ENCODE measurements around the gene HIVEP3.
"Not testable (repeated sequence)": the region's sequence is repeated elsewhere in the genome, so short reads cannot be mapped to it uniquely, and the experiment has no call there.

HIVEP3 gene
- total RNA-seq = 7.8 to 12.1 reads per million in 2 donors

DNA sequence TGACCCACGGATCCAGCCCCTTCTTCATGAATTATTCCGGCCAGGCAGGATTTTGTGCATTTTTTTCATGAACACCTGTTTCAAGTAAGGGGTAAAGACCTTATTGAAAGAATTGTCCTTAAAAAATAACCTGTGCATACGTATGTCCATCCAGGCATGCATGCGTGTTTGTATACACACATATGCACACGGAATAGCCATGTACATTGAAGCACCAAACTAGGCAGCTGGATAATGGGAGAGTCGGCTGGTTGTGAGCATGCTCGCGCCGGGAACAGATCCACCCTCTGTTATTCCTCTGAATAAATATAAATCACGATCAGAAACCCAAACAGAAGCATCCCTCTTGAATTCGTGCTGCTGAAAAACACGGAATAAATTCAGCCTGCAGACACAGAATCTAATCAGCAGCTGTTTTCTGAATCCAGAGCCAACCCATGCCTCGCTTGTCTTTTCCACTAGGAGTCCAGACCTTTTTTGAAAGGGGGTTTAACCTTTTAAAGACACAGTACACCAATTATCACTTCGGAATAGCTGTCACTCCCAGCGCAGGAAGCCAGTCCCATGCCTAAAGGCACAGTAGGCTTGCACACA lies at the start of gene HIVEP3:
Gene HIVEP3, minus strand, starts transcription at position 473 of the 594 bp plus-strand sequence.
- DNase-seq = no peak

DNA sequence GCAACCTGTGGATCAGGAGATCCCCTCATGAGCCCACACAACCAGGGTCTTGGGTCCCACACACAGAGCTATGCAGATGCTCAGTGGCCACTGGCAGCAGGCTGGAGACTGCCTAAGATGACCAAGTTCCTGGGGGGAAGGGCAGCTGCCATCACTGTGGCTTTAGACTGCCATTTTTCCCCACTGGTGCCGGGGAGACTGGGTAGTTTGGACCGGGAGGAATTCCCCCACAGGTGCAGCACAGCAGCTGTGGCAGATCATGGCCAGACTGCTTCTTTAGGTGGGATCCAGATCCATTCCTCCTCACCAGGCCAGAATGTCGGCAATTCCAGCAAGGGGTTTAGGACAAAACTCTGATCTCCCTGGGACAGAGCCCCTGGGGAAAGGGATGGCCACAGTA lies 45.7 kb upstream of the HIVEP3 start:
- no peak for DNase-seq

DNA sequence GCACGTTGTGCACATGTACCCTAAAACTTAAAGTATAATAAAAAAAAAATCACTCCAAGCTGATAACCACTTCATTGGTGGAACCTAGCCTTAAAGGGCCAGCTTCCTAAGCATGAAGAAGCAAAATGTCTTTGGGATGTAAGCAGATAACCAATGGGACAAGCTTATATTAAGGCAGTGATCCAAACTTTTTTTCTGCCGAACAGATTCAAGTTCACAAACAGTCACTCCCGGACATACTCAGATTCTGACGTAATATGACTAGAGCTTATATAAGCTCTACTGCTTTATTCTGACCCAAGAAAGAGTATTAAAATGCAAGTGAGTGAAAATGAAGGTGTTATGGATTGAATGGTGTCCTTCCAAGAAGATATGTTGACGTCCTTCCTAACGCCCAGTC lies 44.9 kb upstream of the HIVEP3 start:
- no peak for DNase-seq

DNA sequence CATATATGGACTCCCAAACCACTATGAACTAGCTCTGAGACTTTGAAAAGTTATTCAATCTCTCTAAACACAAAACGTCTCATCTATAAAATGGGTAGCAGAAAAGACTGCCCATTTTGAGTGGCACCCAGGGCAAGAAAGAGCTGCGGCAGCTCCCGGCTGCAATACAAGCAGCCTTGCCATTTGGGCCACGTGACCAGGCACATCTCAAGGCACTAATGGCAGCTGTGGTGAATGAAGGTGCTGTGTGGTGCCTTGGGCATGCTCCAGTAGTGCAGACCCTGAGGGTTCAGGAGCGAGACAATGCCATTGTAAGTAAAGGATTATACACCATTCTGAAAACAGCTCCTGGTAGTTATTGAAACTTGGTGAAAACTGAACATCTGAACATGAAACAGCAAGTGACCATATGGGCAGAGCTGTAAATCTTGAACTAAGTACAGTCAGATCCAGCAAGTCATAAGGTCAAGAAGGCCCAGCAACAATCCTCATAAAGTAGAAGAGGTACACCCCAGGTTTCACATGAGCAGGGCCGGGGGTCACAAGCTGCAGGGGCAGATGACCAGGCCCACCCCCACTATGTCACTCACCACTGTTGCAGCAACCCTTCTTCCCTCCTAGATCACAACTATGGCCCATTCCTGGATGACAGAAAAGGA lies 39.4 kb upstream of the HIVEP3 start:
- DNase-seq = no peak

DNA sequence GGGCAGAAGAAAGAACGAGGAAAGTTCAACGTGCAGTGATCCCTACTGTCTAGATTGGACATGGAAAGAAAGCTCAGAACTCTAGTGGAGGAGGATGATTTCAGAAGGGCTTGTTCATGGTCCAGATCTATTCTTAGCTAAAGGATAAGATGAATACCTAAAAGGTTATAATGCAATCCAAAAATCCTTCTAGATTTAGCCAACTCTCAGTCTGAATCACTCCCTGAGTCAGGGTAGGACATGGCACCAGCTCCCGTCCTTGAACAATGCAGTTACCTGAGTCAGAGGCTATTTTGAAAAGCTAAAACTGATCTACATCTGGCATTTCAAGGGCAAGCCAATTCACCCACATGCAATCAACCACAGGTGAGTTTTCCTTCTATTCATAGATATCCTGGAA lies 38.8 kb upstream of the HIVEP3 start:
- DNase-seq = no peak

GRCh38 chr1:41955461-41956159 lies 36.9 kb upstream of the HIVEP3 start:
- DNase-seq = no peak

GRCh38 chr1:41954533-41954944 lies 35.8 kb upstream of the HIVEP3 start:
- DNase-seq = no peak

DNA sequence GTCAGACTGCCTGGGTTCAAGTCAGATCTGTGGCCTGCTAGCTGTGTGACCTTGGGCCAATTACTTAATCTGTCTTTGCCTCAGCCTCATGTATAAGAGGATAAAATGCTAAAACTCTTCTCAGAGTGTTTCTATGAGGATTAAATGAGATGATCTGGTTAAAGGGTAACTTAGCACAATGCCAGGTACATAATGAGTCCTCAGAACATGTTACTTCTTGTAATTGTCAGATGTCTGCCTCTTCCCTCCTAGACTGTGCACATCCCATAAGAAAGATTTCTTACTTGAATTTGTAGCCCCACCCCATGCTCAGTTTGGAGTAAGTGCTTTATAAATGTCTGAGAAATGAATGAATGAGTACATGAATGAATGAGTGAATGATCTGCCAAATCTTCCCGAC lies 34.6 kb upstream of the HIVEP3 start:
- no peak for DNase-seq

DNA sequence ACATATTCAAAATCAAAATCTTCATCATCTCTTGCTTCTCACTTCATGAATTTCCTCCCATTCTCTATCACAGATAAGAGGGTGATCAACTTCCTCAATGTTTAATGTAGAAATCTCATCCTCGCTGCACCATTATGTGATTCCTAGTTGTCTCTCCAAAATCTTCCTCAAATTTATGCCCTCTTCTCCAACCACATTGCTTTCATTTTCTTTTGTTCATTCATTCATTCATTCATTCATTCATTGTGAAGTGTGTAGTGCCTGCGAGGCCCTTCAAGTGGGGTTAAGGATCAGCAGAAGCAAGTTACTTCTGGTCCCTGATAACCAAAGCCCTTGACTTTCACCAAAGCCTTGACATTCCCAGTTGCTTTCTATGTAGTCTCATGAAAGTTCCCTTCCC lies 33.5 kb upstream of the HIVEP3 start:
- no peak for DNase-seq

DNA sequence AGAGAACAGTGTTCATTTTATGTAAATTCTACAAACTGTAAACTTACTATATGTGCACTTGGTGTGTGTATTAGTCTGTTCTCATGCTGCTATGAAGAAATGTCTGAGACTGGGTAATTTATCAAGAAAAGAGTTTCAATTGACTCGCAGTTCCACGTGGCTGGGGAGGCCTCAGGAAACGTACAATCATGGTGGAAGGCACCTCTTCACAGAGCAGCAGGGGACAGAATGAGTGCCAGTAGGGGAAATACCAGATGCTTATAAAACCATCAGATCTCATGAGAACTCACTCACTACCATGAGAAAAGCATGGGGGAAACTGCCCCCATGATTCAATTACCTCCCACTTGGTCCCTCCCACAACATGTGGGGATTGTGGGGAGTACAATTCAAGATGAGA lies 32.8 kb upstream of the HIVEP3 start:
- not testable (repeated sequence) for DNase-seq

DNA sequence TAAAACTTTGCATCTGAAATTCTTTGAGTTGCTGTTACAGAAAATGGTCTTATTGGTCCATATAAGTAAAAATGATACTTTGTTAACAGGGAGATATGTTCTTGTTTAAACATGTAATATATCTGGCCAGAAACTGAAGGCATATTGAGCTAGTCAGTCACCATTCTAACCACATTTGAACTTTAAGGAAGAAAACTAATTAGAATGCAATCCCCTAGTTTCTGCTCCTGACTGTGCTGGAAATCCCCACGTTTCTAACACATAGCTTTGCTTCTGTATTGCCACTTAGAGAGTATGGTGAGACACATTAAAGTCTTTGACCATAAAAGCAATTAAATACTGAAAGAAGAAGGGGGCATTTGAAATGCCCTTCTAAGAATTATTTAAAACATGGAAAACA lies 32.1 kb upstream of the HIVEP3 start:
- DNase-seq = no peak

- not testable (repeated sequence) for DNase-seq
These were observed 27.2 kb upstream of the HIVEP3 start for GRCh38 chr1:41945946-41946345.

- DNase-seq = no peak
These were observed 25.0 kb upstream of the HIVEP3 start for GRCh38 chr1:41943717-41944116.

DNA sequence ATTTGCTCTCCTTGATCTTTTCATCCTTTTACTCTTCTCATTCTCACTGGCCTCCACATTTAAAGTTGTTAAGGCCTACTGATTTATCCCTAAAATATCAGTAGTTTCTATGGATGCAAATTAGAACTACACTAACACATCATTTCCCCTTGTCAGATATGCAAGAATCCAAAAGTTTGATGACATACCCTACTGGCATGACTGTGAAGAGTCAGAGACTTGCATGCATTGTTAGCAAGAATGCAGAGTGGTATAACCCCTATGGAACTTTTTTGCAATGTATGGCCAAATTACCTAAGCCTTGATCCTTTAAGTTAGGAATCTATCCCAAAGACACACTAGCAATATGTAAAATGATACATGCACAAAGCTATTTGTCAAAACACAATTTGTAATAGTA lies 23.6 kb upstream of the HIVEP3 start:
- DNase-seq = no peak

DNA sequence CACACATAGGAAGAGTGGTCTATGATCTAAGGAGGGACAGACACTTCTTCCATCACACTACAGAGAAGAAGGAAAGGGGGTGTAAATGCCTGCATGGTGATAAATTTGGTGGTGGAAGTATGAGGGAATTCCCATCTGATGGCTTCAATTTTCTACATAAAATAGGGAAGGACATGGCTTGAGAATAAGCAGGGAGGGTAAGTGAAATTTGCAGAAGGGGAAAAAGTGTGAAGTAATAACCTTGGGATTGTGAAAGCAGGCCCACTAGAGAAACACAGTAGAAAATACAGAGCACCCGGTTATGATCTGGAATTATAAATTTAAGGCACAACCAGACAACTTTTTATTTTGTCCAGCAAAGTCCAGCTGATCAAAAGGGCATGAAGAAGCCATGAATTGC lies 22.7 kb upstream of the HIVEP3 start:
- no peak for DNase-seq

DNA sequence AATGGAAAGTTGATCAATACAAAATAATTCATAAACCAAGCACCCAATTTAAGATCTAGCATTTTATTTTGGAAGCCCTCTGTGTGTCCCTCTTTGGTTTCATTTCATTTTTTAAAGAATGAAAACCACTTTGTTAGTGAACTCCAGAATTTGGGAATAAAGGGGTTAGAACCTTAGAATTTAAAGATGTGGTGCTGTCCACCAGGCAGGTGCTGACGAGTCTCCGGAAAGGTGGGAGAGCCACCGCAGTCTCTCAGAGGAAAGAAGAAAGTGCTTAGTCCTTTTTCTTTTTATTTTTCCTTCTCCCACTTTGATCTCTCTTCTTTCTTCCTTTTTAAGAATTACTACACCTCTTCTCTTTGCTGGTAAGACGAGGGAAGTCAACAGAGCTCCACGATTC lies 20.5 kb upstream of the HIVEP3 start:
- no peak for DNase-seq

GRCh38 chr1:41936107-41936506 lies 17.4 kb upstream of the HIVEP3 start:
- no peak for DNase-seq

DNA sequence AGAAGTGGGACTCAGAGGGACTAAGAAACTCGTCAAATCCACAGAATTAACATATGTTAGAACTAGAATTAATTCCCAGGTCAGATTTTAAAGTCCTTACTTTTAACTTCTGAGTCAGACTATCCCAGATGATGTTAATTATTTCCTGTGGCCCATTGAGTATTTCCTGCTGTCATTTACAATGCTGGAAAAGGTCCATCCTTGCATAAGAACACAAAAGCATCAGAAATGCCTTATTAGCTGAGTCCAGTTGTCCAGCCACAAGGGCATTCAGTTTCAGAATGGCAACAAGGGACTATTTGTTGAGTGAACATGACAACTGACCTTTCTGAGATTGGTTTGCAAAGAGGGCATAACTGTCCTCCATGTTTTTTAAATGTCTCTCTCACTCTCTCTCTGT lies 16.5 kb upstream of the HIVEP3 start:
- DNase-seq = no peak

DNA sequence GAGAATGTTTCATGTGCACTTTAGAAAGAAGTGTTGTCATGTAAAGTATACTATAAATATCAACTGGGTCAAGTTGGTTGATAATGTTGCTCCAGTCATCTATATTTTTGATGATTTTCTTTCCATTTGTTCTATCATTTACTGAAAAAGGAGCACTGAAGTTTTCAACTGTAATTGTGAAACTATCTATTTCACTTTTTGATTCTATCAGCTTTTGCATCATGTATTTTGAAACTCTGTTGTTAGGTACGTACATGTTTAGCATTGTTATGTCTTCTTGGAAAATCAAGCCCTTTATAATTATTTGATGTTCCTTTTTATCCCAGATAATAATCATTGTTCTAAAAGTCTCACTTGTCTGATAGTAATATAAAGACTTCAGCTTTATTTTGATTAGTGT lies 14.4 kb upstream of the HIVEP3 start:
- no peak for DNase-seq

DNA sequence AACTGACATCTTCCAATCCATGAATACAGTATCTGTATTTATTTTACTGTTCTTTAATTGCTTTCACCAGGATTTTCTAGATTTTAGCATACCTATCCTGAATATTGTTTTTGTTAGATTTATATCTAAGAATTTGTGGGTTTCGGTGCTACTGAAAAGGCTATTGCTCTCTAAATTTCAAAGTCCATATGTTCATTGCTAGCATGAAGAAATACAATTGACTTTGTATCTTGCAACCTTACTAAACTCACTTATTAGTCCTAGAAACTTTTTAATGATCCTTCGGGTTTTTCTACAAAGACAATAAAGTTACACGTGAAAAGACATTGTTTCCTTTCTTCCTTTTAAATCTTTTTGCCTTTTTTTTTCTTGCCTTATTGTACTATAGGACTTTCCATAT lies 12.9 kb upstream of the HIVEP3 start:
- DNase-seq = no peak

- DNase-seq = no peak
These were observed 8.4 kb upstream of the HIVEP3 start for GRCh38 chr1:41927118-41927517.

DNA sequence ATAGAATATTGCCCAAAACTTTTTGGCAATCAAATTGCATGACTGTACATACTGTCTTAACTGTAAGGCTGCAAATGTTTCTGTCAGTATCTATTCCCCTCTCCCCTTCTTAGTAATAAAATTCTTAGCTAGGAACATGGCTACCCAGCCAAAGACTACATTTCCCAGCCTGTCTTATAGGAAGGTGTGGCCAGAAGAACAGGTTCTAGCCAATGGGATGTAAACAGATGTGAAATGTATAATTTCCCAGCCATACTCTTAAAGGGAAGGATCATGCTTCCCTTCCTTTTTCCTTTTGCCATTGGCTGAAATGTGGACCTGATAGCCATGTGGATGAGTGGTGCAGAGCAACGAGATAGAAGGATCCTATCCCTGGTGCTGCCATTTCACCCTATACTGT lies 7.0 kb upstream of the HIVEP3 start:
- no peak for DNase-seq

GRCh38 chr1:41924911-41925310 lies 6.2 kb upstream of the HIVEP3 start:
- DNase-seq = no peak

- not testable (repeated sequence) for DNase-seq
These were observed 2.5 kb upstream of the HIVEP3 start for GRCh38 chr1:41921271-41921670.
